HepG2 (cell line): ENCODE data around the gene CACNA2D3. TPM values are rescaled to one million over a fixed set of nuclear protein-coding genes. Genes with fewer than 3 reads are reported as not detected.

Experiments used
- ATAC-seq: fragments of 200-7000 bp; cut with Tn5 transposase; 3 replicates; pipeline ENCODE4 v1.9.1; 2020; ENCODE audit warnings: mild to moderate bottlenecking, moderate library complexity
- BruUV-seq: library from RNA; stranded (reverse); fragments of 400-500 nt; replicated peaks from 2 replicates; lab custom pipeline; 2021; lab: Mats Ljungman, UMichigan
- CTCF ChIA-PET: fragments of 300-600 bp; formaldehyde crosslinking; extraction: SDS; loops from one replicate; lab custom pipeline; 2021; ENCODE audit warnings: low total read pairs, inconsistent platforms, low intra/inter-chr PET ratio; lab: Yijun Ruan, JAX
- POLR2A ChIA-PET: fragments of 350-600 bp; sonication (Branson Sonifier 250); formaldehyde crosslinking; loops from one replicate; lab custom pipeline; 2020; ENCODE audit warnings: antibody characterized with exemption, inconsistent platforms; lab: Yijun Ruan, JAX
- DNase-seq: peaks from one replicate; pipeline ENCODE4 v3.0.0-alpha.2; 2015; ENCODE audit warnings: low spot score
- FAIRE-seq: peaks from 3 replicates; lab custom pipeline; 2011; peaks lifted over from hg19 to GRCh38; lab: Jason Lieb, UNC
- H2AFZ ChIP-seq: one replicate; pipeline ENCODE4 v1.6.1; 2011; ENCODE audit warnings: low read length, inconsistent platforms
- H3K27ac ChIP-seq: fragments of 300-600 bp; 3 replicates; pipeline ENCODE4 v1.8.0; 2011; ENCODE audit warnings: mixed run types, mild to moderate bottlenecking, mixed read lengths, low read length, inconsistent platforms; ENCODE audit not compliant: insufficient read depth; ENCODE audit errors: extremely low read length
- H3K27me3 ChIP-seq, 2 experiments: fragments of 200-600 bp in 1 of 2; 2 replicates in 1 of 2; 3 replicates in 1 of 2; pipeline versions ENCODE4 v1.6.0 to v1.8.0; 2011; ENCODE audit warnings: low read length in 2 of 2, mild to moderate bottlenecking in 2 of 2, moderate library complexity in 2 of 2, inconsistent platforms in 1 of 2; ENCODE audit not compliant: insufficient read depth in 2 of 2, control insufficient read depth in 1 of 2
- H3K36me3 ChIP-seq, 2 experiments: fragments of 200-600 bp in 1 of 2; replicated peaks in 1 of 2; 2 replicates in 1 of 2; 3 replicates in 1 of 2; pipeline versions ENCODE4 v1.5.1 to v1.8.0; 2011; ENCODE audit warnings: low read length in 2 of 2, inconsistent platforms in 1 of 2; ENCODE audit not compliant: insufficient read depth in 2 of 2, control insufficient read depth in 1 of 2
- H3K4me1 ChIP-seq: 2 replicates; pipeline ENCODE4 v1.5.1; 2012; ENCODE audit warnings: low read length, inconsistent platforms; ENCODE audit not compliant: insufficient read depth
- H3K4me2 ChIP-seq: 2 replicates; pipeline ENCODE4 v1.6.0; 2011; ENCODE audit warnings: low read depth, low read length, inconsistent platforms
- H3K4me3 ChIP-seq, 3 experiments: fragments of 200-600 bp in 1 of 3; sonication (generic), shearing (Covaris generic) in 1 of 3; replicated peaks in 1 of 3; 2 replicates each; pipeline ENCODE4 v1.5.1; 2011 to 2016; ENCODE audit warnings: low read length in 3 of 3, inconsistent platforms in 2 of 3, low read depth in 2 of 3, mild to moderate bottlenecking in 2 of 3, control low read depth in 1 of 3, mixed read lengths in 1 of 3; ENCODE audit not compliant: insufficient read depth in 1 of 3
- H3K79me2 ChIP-seq: one replicate; pipeline ENCODE4 v1.6.1; 2011; ENCODE audit warnings: low read length, inconsistent platforms; ENCODE audit not compliant: insufficient read depth
- H3K9ac ChIP-seq: 2 replicates; pipeline ENCODE4 v1.6.0; 2011; ENCODE audit warnings: mild to moderate bottlenecking, low read depth, low read length, inconsistent platforms; ENCODE audit not compliant: insufficient read depth
- H3K9me3 ChIP-seq: 2 replicates; pipeline ENCODE4 v1.5.1; 2012; ENCODE audit warnings: mild to moderate bottlenecking, low read length
- H4K20me1 ChIP-seq: 2 replicates; pipeline ENCODE4 v1.6.0; 2011; ENCODE audit warnings: inconsistent platforms, mild to moderate bottlenecking, low read length, moderate library complexity; ENCODE audit not compliant: insufficient read depth
- AGO1 ChIP-seq: fragments of 200-400 bp; formaldehyde crosslinking; IDR thresholded peaks from 2 replicates; pipeline ENCODE4 v1.6.1; 2017; ENCODE audit warnings: mild to moderate bottlenecking, low read depth, low read length, moderate library complexity; ENCODE audit not compliant: poor library complexity, severe bottlenecking
- ATF5 ChIP-seq: sonication (generic); formaldehyde crosslinking; IDR thresholded peaks from 2 replicates; pipeline ENCODE4 v1.4.0; 2020; ENCODE audit warnings: mild to moderate bottlenecking, low read depth, missing genetic modification reagents
- CBX1 ChIP-seq: IDR thresholded peaks from one replicate; pipeline ENCODE4 v1.6.1; 2016; ENCODE audit warnings: antibody characterized with exemption, low read depth
- FOXJ3 ChIP-seq: sonication (generic); formaldehyde crosslinking; IDR thresholded peaks from 2 replicates; pipeline ENCODE4 v1.4.0; 2020; ENCODE audit warnings: missing genetic modification reagents, mild to moderate bottlenecking, borderline replicate concordance
- MTF2 ChIP-seq: sonication (generic); formaldehyde crosslinking; IDR thresholded peaks from 2 replicates; pipeline ENCODE4 v1.5.0; 2020; ENCODE audit warnings: missing genetic modification reagents, borderline replicate concordance
- POLR2A ChIP-seq, 2 experiments: IDR thresholded peaks; 2 replicates each; pipeline ENCODE4 v1.6.1; 2011; ENCODE audit warnings: low read depth in 2 of 2, low read length in 2 of 2, mild to moderate bottlenecking in 1 of 2, moderate library complexity in 1 of 2; ENCODE audit not compliant: insufficient read depth in 1 of 2
- SUZ12 ChIP-seq: fragments of 150-350 bp; IDR thresholded peaks from 2 replicates; pipeline ENCODE4 v1.6.1; 2014; ENCODE audit warnings: low read depth, low read length
- ZBTB42 ChIP-seq: sonication (generic); formaldehyde crosslinking; IDR thresholded peaks from 2 replicates; pipeline ENCODE4 v1.5.0; 2020; ENCODE audit warnings: mild to moderate bottlenecking, missing genetic modification reagents
- ZNF160 ChIP-seq: sonication (generic); formaldehyde crosslinking; IDR thresholded peaks from 2 replicates; pipeline ENCODE4 v1.8.0; 2022; ENCODE audit warnings: mild to moderate bottlenecking, inconsistent platforms, missing genetic modification reagents
- ZNF180 ChIP-seq: sonication (generic); formaldehyde crosslinking; IDR thresholded peaks from 2 replicates; pipeline ENCODE4 v1.4.0; 2020; ENCODE audit warnings: low read depth, missing genetic modification reagents, borderline replicate concordance
- ZNF609 ChIP-seq: sonication (generic); formaldehyde crosslinking; IDR thresholded peaks from 2 replicates; pipeline ENCODE4 v1.4.0; 2020; ENCODE audit warnings: mild to moderate bottlenecking, missing genetic modification reagents, borderline replicate concordance
- ZNF672 ChIP-seq: sonication (generic); formaldehyde crosslinking; IDR thresholded peaks from 2 replicates; pipeline ENCODE4 v1.8.1; 2022; ENCODE audit warnings: missing genetic modification reagents
- ZNF704 ChIP-seq: sonication (generic); formaldehyde crosslinking; IDR thresholded peaks from 2 replicates; pipeline ENCODE4 v1.8.1; 2023; ENCODE audit warnings: mild to moderate bottlenecking, inconsistent platforms, moderate library complexity, missing genetic modification reagents, borderline replicate concordance
- ZNF772 ChIP-seq: sonication (generic); formaldehyde crosslinking; IDR thresholded peaks from 2 replicates; pipeline ENCODE4 v1.5.0; 2020; ENCODE audit warnings: mild to moderate bottlenecking, missing genetic modification reagents
- WGBS: methylation state at CpG from one replicate; pipeline ENCODE4 v1.1.6; 2017; ENCODE audit warnings: low lambda C conversion rate; 5-methylcytosine and 5-hydroxymethylcytosine counted together
- in situ Hi-C: cut with HindIII; loops from 2 replicates; pipeline ENCODE4 v1.10.0; 2017; ENCODE audit warnings: low pct_unique_long_range_greater_than_20kb; ENCODE audit not compliant: extremely low pct_ligation_motif_present
- intact Hi-C: fragments of 100-400 bp; cut with micrococcal nuclease; formaldehyde crosslinking; loops from one replicate; pipeline ENCODE4 v1.10.0; 2022; ENCODE audit not compliant: unreplicated experiment
- polyA plus RNA-seq, 8 experiments: library from polyadenylated mRNA; depleted of rRNA in 3 of 8; stranded (reverse) in 7 of 8; unstranded in 1 of 8; fragments of >200 nt; fragmentation: Illumina TruSeq in 4 of 8; extraction: Trizol in 4 of 8; gene quantifications; 2 replicates each; pipeline versions ENCODE4 v1.2.1 to v1.2.3, GENCODE V29; 2011 to 2016; ENCODE audit warnings: low read depth in 4 of 8, missing spikeins in 1 of 8, mixed read lengths in 1 of 8; ENCODE audit not compliant: insufficient read depth in 1 of 8
- total RNA-seq, 5 experiments: library from RNA; depleted of rRNA; stranded (reverse); fragments of >200 nt; fragmentation: Illumina TruSeq; extraction: Trizol; gene quantifications; 2 replicates each; pipeline ENCODE4 v1.2.3, GENCODE V29; 2016; ENCODE audit warnings: low read depth in 1 of 5

The CACNA2D3 gene
- total and polyA plus RNA-seq, 2 of the 13 experiments (the other 11 are each of a cell fraction or from before 2014, with no cell fraction given): not detected

GRCh38 chr3:54962200-54962599, 839.8 kb downstream of the CACNA2D3 start:
- in situ Hi-C loops (no loop called here), intact Hi-C loops (no loop called here)
- Histone ChIP-seq H3K27me3 (peaks cover 0 to 7% of the 10 kb centered on the region in 2 experiments; a peak in 1 of 5 replicates), H4K20me1 (no peaks in the 10 kb centered on the region), H3K4me1 (peaks cover 7% of the 10 kb centered on the region), H3K27ac (no peak overlapping the region), H3K9me3 (no peaks in the 10 kb centered on the region), H3K36me3 (no peaks in the 10 kb centered on the region), H3K4me2 (no peak overlapping the region), H3K79me2 (no peaks in the 10 kb centered on the region), H3K9ac (no peak overlapping the region), H3K4me3 (no peak overlapping the region), H2AFZ (no peak overlapping the region)
- no peak for FAIRE-seq
- no TSS peak for BruUV-seq
- no peak for ATAC-seq
- ChIA-PET POLR2A (no interaction called here), CTCF (no interaction called here)
- WGBS: 25% methylated on average over 2 of the region's 2 CpGs
- TF ChIP-seq SUZ12: no peak
- no peak for TF ChIP-seq ZNF772 (CRISPR knock-in tag)
- TF ChIP-seq ZNF180 (CRISPR knock-in tag): no peak
- no peak for TF ChIP-seq CBX1
- no peak for TF ChIP-seq ZNF160 (CRISPR knock-in tag)
- no peak for TF ChIP-seq ZNF609 (CRISPR knock-in tag)
- no peak for TF ChIP-seq ZBTB42 (CRISPR knock-in tag)
- no peak for TF ChIP-seq ZNF672 (CRISPR knock-in tag)
- no peak for TF ChIP-seq ATF5 (CRISPR knock-in tag)
- no peak for TF ChIP-seq MTF2 (CRISPR knock-in tag)
- no peak for TF ChIP-seq ZNF704
- TF ChIP-seq AGO1: no peak
- no peak for TF ChIP-seq FOXJ3 (CRISPR knock-in tag)
- TF ChIP-seq POLR2A (IDR thresholded peaks at IDR 0.05; ENCODE audit: insufficient read depth in 1 of 2, low read depth in 2 of 2, low read length in 2 of 2): no peak
- DNase-seq: no peak
